GM19438 (cell line): Measurements from ENCODE around the gene NSUN7.
A peak's percentile ranks its signal among the peaks of the same experiment; 100 is the strongest.
"Not testable (repeated sequence)": the region's sequence is repeated elsewhere in the genome, so short reads cannot be mapped to it uniquely, and the experiment has no call there.

Source experiments
- ATAC-seq: cut with Tn5 transposase; IDR thresholded peaks from one replicate; pipeline ENCODE4 v1.9.1; 2021; ENCODE audit warnings: low read depth; ENCODE audit not compliant: unreplicated experiment

NSUN7 gene

DNA sequence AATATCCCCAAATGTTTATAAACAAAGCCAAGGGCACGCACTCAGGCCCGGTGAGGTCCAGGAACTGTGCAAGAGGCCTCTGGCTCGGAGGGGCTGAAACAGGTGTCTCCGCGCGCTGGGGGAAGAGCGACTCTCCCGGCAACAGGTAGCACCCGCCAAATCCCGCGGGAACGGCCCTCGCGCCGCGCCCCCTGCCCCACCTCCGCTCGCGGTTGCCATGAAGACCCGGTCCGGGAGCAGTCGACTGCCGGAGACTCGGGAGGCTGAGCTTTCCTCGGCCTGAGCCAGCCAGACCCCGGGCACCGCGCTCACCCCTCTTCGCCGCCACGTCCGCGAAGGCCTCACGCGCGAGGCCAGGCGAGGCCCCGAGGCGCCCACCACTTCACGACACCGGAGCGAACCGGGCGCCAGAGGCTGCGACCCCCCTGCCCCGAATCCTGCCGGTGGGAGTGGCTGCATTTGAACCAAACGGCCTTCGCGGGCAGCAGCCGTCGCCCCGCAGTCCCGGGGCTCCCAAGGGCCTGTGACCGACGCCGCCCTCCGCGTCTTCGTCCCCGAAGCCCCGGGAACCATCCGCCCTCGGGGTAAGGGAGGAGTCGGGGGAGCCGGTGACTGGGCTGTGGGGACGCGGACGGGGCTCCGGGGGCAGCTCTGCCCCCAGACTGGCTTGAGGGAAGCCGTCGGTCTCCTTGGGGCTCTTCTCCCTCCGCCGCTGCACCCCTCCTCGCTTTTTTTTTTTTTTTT, at the start of gene NSUN7:
TSS of gene NSUN7 (plus strand) at position 239 of the 744 bp plus-strand sequence. CDS start 739 bp downstream, outside the sequence.
- ATAC-seq, result peak; percentile 75

- no peak for ATAC-seq
Measured at GRCh38 chr4:40702137-40702799, 47.5 kb upstream of the NSUN7 start.

DNA sequence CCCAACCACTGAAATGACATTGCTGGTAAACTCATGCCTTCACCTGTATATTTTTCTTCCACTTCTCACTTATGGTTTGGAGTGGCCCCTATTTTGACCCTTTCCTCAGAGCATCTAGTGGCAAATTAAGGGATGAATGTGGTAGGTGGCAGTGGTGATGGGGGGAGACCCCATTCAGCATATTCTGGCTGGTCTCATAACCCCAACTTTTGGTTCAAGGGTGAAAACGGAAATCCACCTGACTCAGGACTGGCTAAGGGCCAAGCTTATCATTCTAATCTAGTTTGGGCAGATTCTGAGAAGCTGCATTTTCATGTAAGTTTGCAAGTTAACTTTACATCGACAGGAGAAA, 47.0 kb upstream of the NSUN7 start:
- no peak for ATAC-seq

- ATAC-seq, result no peak
Measured at GRCh38 chr4:40704073-40704472, 45.7 kb upstream of the NSUN7 start.

DNA sequence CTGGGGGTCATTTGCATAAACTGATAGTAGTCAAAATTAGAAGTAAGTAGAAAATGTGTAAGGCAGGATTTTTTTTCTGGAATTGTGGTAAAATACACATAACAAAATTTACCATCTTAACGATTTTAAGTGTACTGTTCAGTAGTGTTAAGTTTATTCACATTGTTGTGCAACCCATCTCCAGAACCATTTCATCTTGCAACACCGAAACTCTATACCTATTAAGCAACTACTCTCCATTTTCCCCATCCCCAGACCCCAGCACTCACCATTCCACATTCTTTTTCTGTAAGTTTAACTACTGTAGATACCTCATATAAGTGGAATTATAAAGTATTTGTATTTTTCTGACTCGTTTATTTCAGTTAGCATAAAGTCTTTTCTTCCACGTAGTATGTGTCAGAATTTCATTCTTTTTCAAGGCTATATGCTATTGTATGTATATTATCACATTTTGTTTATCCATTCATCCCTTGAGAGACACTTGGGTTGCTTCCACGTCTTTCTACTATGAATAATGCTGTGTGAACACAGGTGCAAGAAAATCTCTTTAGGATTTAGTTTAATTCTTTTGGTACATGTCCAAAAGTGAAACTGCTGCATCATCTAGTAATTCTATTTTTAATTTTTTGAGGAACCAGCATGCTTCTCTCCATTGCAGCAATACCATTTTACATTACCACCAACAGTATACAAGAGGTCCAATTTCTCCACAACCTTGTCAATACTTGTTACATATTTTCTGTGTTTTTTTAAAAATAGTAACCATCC, 39.1 kb upstream of the NSUN7 start:
- no peak for ATAC-seq

- ATAC-seq, result not testable (repeated sequence)
Measured at GRCh38 chr4:40713001-40713400, 36.8 kb upstream of the NSUN7 start.

DNA sequence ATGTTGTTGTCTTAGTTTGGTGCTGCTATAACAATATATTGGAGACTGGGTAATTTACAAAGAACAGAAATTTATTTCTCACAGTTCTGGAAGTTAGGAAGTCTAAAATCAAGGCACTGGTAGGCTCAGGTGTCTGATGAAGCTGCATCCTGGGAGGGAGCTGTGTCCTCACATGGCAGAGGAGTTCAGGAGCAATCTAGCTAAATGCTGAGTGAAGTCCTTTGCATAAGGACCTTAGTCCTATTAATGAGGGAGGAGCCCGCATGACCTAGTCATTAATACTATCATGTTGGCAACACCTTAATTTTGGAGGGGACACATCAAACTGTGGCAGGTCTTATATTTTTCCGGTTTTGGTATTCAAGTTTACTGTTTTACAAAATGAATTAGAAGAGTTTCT, 36.0 kb upstream of the NSUN7 start:
- ATAC-seq, result no peak

GRCh38 chr4:40718586-40718985, 31.2 kb upstream of the NSUN7 start:
- no peak for ATAC-seq

DNA sequence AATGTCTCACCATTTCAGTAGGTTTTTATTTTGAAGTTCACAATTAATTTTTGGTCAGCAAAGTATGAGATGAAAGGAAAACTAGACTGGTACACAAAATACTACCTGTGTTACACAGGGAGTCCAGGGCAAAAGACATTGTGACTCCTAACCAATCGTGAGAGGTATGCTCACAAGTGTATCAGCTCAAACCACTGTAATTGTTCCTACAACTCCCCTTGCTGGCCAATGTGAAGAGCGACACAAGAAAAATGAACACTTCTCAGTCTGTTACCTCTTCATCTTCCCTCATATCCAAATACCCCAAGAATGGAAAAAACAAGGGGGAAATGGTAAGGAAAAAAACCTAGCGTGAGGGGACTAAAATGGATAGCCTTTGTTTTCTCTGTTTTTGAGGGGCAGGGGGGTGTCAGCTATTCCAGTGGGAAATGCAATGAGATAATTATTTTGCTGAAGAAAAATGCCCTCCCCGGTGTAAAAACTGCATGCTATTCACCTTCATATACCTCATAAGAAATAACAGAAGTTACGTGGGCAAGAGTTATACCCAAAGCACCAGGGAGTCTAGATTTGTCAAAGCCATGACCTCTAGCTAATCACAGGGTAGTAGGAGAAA, 30.6 kb upstream of the NSUN7 start:
- ATAC-seq, result no peak

- ATAC-seq, result no peak
Measured at GRCh38 chr4:40720351-40720750, 29.4 kb upstream of the NSUN7 start.

DNA sequence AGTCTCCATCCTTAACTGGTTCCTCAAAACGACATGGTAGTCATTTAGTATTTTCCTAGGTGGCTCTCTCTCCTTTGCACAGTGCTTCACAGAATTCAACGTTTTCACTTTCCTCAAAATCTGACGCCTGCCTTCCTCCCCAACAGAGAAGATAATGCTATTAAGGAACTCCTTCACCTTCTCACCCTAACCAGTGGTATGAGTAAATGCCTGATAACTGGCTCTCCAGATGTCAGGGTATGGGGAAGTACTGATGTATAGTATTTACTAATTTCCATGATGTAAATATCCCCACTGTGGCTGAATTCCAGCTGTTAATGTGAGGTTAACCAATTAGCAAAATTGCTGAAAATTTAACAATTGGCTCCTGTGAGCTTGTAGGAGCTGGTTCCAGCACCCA, 28.8 kb upstream of the NSUN7 start:
- ATAC-seq, result no peak

DNA sequence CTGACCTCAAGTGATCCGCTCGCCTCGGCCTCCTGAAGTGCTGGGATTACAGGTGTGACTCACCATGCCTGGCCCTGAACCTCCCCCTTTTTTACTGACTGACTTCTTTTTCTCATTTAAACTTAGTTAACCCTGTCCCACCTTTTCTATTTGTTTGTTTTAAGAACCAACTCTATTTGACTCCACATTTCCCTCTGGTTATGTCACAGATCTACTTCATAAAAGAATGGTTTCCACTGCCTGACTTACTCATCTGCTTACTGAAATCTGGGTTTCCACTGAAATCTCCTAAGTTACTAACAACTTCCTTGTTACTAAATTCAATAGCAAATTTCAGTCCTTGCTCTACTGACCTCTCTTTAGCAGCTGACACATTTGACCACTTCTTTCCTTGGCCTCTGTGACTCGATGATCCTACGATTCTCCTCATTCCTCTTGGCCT, 28.0 kb upstream of the NSUN7 start:
- no peak for ATAC-seq

GRCh38 chr4:40722576-40723161, 27.1 kb upstream of the NSUN7 start:
- ATAC-seq, result peak; percentile 72

- no peak for ATAC-seq
Measured at GRCh38 chr4:40723728-40724127, 26.0 kb upstream of the NSUN7 start.

GRCh38 chr4:40728333-40728732, 21.4 kb upstream of the NSUN7 start:
- no peak for ATAC-seq

- no peak for ATAC-seq
Measured at GRCh38 chr4:40729555-40729954, 20.2 kb upstream of the NSUN7 start.

DNA sequence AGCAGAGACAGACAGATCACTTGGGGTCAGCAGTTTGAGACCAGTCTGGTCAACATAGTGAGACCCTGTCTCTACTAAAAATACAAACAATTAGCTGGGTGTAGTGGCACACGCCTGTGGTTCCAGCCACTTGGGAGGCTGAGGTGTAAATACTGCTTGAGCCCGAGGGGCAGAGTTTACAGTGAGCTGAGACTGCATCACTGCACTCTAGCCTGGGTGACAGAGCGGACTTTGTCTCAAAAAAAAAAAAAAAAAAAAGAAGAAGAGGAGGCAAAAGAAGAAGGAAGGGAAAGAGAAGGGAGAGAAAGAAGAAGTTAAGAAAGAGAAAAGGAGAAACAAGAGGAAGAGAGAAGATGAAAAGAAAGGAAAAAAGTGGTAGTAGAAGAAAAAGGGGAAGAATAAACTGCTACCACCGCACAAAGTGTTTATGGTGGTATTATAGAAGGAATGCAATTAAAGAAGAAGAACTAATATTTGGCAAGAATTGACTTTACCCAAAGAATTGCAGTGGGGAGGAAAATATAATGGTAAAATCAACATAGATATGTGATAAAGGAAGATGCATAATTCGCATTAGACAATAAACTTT, 19.6 kb upstream of the NSUN7 start:
- ATAC-seq, result no peak

DNA sequence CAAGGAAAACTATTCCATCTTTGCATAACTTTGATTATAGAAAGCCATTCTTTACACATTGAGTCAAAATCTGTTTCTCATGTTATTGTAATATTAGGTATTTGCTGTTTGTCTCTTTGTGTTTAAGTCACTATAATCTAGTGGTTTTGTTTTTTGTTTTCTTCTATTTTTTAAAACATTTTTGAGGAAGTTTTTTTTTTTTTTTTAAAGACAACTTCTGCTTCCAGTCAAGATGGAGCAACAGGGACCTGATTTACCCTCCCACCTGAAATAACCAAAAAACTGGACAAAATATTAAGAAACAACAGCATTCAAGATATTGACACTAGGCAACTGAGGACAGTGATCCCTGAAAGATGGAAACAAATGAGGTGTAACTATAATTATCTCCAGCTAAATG, 18.4 kb upstream of the NSUN7 start:
- no peak for ATAC-seq

DNA sequence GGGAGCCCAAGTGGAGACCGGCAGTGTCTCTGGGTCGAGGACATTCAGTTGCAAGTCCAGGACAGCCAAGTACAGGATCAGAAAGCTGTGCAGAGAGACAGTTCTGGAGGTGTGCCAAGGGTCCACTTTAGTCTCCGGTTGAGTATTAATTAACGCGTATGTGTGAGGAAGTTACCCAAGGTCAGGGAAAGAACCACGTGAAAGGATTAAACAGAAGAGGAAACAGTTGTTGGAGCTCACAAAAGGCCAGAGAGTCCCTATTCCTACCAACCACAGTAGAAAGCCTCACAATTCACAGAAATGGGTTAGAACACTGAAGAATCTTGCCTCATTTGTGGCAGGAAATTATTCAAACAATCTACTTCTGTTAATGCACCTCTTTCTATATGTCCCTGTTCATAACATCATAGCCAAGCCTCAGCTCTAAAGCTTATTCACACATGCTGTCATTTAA, 17.9 kb upstream of the NSUN7 start:
- no peak for ATAC-seq

DNA sequence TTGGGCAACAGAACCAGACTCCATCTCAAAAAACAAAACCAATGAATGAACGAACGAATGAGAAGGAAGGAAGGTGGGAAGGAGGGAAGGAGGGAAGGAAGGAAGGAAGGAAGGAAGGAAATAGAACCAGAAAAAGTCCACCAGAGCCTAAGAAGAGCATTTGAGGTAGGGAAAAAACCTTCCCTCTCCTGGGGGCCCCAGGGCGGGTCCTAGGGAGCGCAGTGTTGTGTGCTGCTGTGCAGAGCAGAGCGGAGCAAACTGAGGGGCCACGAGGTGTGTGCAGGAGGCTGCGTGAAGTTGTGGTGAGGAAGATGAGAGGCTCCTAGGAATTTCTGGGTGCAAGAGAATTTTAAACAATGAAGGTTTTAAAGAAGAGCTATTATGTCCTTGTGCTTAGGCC, 16.0 kb upstream of the NSUN7 start:
- no peak for ATAC-seq
